GM23338 (cell line): ENCODE measurements around the gene WWP2.

Experiments
- CREB1 ChIP-seq: fragments of 250-450 bp; sonication (Bioruptor Pico); IDR thresholded peaks from 2 replicates; pipeline ENCODE4 v1.5.0; 2020; ENCODE audit warnings: low read depth, mild to moderate bottlenecking, moderate library complexity
- EZH2 ChIP-seq: fragments of 200-600 bp; sonication (generic); IDR thresholded peaks from one replicate; pipeline ENCODE4 v1.8.0; 2017; ENCODE audit warnings: antibody characterized with exemption, mild to moderate bottlenecking, low read depth; ENCODE audit not compliant: unreplicated experiment
- EZH2phosphoT487 ChIP-seq: fragments of 200-600 bp; sonication (generic); IDR thresholded peaks from one replicate; pipeline ENCODE4 v1.8.1; 2018; ENCODE audit warnings: antibody characterized with exemption; ENCODE audit not compliant: unreplicated experiment
- JUNB ChIP-seq: IDR thresholded peaks from one replicate; pipeline ENCODE4 v1.6.1; 2016; ENCODE audit warnings: antibody characterized with exemption; ENCODE audit not compliant: unreplicated experiment
- POLR2AphosphoS5 ChIP-seq: IDR thresholded peaks from 2 replicates; pipeline ENCODE4 v1.6.1; 2016; ENCODE audit warnings: antibody characterized with exemption, low read depth
- TF ChIP-seq, protein P1 (sequence below): IDR thresholded peaks from one replicate; pipeline ENCODE4 v1.6.1; 2018; ENCODE audit warnings: antibody characterized with exemption; ENCODE audit not compliant: unreplicated experiment
- TF ChIP-seq, protein P2 (sequence below), 2 experiments: fragments of 200-600 bp in 1 of 2; sonication (generic) in 1 of 2; conservative IDR thresholded peaks; 2 replicates each; pipeline versions ENCODE4 v1.5.1 to v1.6.1; 2016 to 2017; ENCODE audit warnings: antibody characterized with exemption in 2 of 2, low read depth in 2 of 2, mild to moderate bottlenecking in 2 of 2, moderate library complexity in 1 of 2
- TF ChIP-seq, protein P3 (sequence below): IDR thresholded peaks from 2 replicates; pipeline ENCODE4 v1.6.1; 2016; ENCODE audit warnings: antibody characterized with exemption

DNA sequence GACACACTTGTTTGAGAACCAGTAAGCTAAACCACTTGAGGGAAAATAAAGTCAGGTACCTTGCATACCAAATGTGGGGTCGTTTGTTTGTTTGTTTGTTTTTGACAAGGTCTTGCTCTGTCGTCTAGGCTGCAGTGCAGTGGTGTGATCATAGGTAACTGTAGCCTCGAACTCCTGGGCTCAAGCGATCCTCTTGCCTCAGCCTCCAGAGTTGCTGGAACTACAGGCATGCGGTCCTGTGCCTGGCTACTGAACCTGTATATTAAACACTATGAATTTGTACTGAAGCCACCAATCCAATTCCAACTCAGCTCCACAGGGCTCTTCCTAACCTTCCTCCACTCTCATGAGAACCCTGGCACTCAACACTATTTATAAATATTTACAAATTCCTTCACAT lies 51.9 kb downstream of the WWP2 start:
- TF ChIP-seq EZH2phosphoT487: no peak
- no peak for TF ChIP-seq POLR2AphosphoS5
- TF ChIP-seq, protein P1, sequence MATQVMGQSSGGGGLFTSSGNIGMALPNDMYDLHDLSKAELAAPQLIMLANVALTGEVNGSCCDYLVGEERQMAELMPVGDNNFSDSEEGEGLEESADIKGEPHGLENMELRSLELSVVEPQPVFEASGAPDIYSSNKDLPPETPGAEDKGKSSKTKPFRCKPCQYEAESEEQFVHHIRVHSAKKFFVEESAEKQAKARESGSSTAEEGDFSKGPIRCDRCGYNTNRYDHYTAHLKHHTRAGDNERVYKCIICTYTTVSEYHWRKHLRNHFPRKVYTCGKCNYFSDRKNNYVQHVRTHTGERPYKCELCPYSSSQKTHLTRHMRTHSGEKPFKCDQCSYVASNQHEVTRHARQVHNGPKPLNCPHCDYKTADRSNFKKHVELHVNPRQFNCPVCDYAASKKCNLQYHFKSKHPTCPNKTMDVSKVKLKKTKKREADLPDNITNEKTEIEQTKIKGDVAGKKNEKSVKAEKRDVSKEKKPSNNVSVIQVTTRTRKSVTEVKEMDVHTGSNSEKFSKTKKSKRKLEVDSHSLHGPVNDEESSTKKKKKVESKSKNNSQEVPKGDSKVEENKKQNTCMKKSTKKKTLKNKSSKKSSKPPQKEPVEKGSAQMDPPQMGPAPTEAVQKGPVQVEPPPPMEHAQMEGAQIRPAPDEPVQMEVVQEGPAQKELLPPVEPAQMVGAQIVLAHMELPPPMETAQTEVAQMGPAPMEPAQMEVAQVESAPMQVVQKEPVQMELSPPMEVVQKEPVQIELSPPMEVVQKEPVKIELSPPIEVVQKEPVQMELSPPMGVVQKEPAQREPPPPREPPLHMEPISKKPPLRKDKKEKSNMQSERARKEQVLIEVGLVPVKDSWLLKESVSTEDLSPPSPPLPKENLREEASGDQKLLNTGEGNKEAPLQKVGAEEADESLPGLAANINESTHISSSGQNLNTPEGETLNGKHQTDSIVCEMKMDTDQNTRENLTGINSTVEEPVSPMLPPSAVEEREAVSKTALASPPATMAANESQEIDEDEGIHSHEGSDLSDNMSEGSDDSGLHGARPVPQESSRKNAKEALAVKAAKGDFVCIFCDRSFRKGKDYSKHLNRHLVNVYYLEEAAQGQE: no peak
- TF ChIP-seq EZH2: no peak
- TF ChIP-seq, protein P2, sequence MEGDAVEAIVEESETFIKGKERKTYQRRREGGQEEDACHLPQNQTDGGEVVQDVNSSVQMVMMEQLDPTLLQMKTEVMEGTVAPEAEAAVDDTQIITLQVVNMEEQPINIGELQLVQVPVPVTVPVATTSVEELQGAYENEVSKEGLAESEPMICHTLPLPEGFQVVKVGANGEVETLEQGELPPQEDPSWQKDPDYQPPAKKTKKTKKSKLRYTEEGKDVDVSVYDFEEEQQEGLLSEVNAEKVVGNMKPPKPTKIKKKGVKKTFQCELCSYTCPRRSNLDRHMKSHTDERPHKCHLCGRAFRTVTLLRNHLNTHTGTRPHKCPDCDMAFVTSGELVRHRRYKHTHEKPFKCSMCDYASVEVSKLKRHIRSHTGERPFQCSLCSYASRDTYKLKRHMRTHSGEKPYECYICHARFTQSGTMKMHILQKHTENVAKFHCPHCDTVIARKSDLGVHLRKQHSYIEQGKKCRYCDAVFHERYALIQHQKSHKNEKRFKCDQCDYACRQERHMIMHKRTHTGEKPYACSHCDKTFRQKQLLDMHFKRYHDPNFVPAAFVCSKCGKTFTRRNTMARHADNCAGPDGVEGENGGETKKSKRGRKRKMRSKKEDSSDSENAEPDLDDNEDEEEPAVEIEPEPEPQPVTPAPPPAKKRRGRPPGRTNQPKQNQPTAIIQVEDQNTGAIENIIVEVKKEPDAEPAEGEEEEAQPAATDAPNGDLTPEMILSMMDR (conservative IDR thresholded peaks at IDR 0.05; ENCODE audit: low read depth in 2 of 2): no peak
- TF ChIP-seq JUNB: no peak
- TF ChIP-seq, protein P3, sequence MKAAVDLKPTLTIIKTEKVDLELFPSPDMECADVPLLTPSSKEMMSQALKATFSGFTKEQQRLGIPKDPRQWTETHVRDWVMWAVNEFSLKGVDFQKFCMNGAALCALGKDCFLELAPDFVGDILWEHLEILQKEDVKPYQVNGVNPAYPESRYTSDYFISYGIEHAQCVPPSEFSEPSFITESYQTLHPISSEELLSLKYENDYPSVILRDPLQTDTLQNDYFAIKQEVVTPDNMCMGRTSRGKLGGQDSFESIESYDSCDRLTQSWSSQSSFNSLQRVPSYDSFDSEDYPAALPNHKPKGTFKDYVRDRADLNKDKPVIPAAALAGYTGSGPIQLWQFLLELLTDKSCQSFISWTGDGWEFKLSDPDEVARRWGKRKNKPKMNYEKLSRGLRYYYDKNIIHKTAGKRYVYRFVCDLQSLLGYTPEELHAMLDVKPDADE: no peak
- no peak for TF ChIP-seq CREB1 (CRISPR knock-in tag)
